ENCODE measurements around the gene MTOR.
A peak's percentile ranks its signal among the peaks of the same experiment; 100 is the strongest.
"Not testable (repeated sequence)": the region's sequence is repeated elsewhere in the genome, so short reads cannot be mapped to it uniquely, and the experiment has no call there.

Gene MTOR

GRCh38 chr1:11262171-11263049, at the start of gene MTOR:
Gene MTOR (minus strand): TSS chr1:11262551. CDS start chr1:11259409, 3,142 bp downstream.
- DNase-seq (ENCODE audit: low spot score), result peak; percentile 98
- TF ChIP-seq, protein P1, sequence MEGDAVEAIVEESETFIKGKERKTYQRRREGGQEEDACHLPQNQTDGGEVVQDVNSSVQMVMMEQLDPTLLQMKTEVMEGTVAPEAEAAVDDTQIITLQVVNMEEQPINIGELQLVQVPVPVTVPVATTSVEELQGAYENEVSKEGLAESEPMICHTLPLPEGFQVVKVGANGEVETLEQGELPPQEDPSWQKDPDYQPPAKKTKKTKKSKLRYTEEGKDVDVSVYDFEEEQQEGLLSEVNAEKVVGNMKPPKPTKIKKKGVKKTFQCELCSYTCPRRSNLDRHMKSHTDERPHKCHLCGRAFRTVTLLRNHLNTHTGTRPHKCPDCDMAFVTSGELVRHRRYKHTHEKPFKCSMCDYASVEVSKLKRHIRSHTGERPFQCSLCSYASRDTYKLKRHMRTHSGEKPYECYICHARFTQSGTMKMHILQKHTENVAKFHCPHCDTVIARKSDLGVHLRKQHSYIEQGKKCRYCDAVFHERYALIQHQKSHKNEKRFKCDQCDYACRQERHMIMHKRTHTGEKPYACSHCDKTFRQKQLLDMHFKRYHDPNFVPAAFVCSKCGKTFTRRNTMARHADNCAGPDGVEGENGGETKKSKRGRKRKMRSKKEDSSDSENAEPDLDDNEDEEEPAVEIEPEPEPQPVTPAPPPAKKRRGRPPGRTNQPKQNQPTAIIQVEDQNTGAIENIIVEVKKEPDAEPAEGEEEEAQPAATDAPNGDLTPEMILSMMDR (IDR thresholded peaks at IDR 0.05; ENCODE audit: borderline replicate concordance, control extremely low read depth, extremely low read depth, insufficient read depth, missing control alignments), result no peak
- in situ Hi-C loops (cut with MboI; ENCODE audit: low sequenced_read_pairs, unreplicated experiment), result no loop called here

- TF ChIP-seq, protein P1 (IDR thresholded peaks at IDR 0.05; ENCODE audit: borderline replicate concordance, control extremely low read depth, extremely low read depth, insufficient read depth, missing control alignments), result no peak
- DNase-seq (ENCODE audit: low spot score), result no peak
- in situ Hi-C loops (cut with MboI; ENCODE audit: low sequenced_read_pairs, unreplicated experiment), result loop anchor here (25.0 kb wide), 1 partner anchor 328 kb away; no protein-coding TSS in a partner anchor
Measured at GRCh38 chr1:11309385-11309784, 47.0 kb upstream of the MTOR start.

- in situ Hi-C loops (cut with MboI; ENCODE audit: low sequenced_read_pairs, unreplicated experiment), result loop anchor here (25.0 kb wide), 1 partner anchor 329 kb away; no protein-coding TSS in a partner anchor
- TF ChIP-seq, protein P1 (IDR thresholded peaks at IDR 0.05; ENCODE audit: borderline replicate concordance, control extremely low read depth, extremely low read depth, insufficient read depth, missing control alignments), result no peak
- no peak for DNase-seq (ENCODE audit: low spot score)
Measured at GRCh38 chr1:11308699-11309224, 46.4 kb upstream of the MTOR start.

GRCh38 chr1:11307852-11308251, 45.5 kb upstream of the MTOR start:
- no peak for DNase-seq (ENCODE audit: low spot score)
- TF ChIP-seq, protein P1 (IDR thresholded peaks at IDR 0.05; ENCODE audit: borderline replicate concordance, control extremely low read depth, extremely low read depth, insufficient read depth, missing control alignments), result no peak
- in situ Hi-C loops (cut with MboI; ENCODE audit: low sequenced_read_pairs, unreplicated experiment), result loop anchor here (25.0 kb wide), 1 partner anchor 329 kb away; no protein-coding TSS in a partner anchor

DNA sequence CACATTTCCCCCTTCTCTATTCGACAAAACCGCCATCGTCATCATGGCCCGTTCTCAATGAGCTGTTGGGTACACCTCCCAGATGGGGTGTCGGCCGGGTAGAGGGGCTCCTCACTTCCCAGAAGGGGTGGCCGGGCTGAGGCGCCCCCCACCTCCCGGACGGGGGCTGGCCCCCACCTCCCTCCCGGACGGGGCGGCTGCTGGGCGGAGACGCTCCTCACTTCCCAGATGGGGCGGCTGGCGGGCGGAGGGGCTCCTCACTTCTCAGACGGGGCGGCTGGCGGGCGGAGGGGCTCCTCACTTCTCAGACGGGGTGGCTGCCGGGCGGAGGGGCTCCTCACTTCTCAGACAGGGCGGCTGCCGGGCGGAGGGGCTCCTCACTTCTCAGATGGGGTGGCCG, 43.2 kb upstream of the MTOR start:
- not testable (repeated sequence) for DNase-seq (ENCODE audit: low spot score)
- in situ Hi-C loops (cut with MboI; ENCODE audit: low sequenced_read_pairs, unreplicated experiment), result loop anchor here (25.0 kb wide), 1 partner anchor 332 kb away; no protein-coding TSS in a partner anchor

- TF ChIP-seq, protein P1 (IDR thresholded peaks at IDR 0.05; ENCODE audit: borderline replicate concordance, control extremely low read depth, extremely low read depth, insufficient read depth, missing control alignments), result no peak
- no peak for DNase-seq (ENCODE audit: low spot score)
- in situ Hi-C loops (cut with MboI; ENCODE audit: low sequenced_read_pairs, unreplicated experiment), result loop anchor here (25.0 kb wide), 1 partner anchor 335 kb away; no protein-coding TSS in a partner anchor
Measured at GRCh38 chr1:11302366-11302765, 40.0 kb upstream of the MTOR start.

DNA sequence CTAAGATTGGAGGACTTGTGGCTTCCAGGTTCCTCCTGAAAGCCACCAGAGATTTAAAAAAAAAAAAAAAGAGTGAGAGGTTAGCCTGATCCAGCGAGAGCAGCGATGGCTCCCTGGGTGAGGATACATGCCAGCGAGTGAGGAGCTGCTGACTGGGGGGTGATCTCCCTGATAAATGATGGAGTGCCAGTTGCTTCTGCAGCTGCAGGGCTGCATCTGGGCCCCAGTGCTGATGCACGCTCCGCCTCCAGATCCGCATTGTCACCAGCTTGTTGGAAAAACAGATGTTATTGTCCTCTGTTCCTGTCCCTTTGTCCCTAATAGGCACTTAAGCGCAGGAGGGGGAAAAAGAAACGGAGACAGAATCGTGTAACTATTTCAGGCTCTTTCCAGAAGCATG, 39.2 kb upstream of the MTOR start:
- in situ Hi-C loops (cut with MboI; ENCODE audit: low sequenced_read_pairs, unreplicated experiment), result loop anchor here (25.0 kb wide), 1 partner anchor 336 kb away; no protein-coding TSS in a partner anchor
- DNase-seq (ENCODE audit: low spot score), result no peak
- TF ChIP-seq, protein P1 (IDR thresholded peaks at IDR 0.05; ENCODE audit: borderline replicate concordance, control extremely low read depth, extremely low read depth, insufficient read depth, missing control alignments), result no peak

Data from GM13976 (cell line).